SJCRH30 (cell line): ENCODE measurements around the gene SGMS1. TPM values are rescaled to one million over a fixed set of nuclear protein-coding genes. Genes with fewer than 3 reads are reported as not detected.
"Not testable (repeated sequence)": the region's sequence is repeated elsewhere in the genome, so short reads cannot be mapped to it uniquely, and the experiment has no call there.

ENCODE experiments used
- DNase-seq, 2 experiments: peaks; one replicate each; pipeline ENCODE4 v3.0.0-alpha.2; 2015 to 2020
- H3K27ac ChIP-seq: fragments of 250-450 bp; sonication (Bioruptor Pico); 2 replicates; pipeline ENCODE4 v1.5.1; 2020; ENCODE audit warnings: mild to moderate bottlenecking, moderate library complexity
- H3K27me3 ChIP-seq: fragments of 250-450 bp; sonication (Bioruptor Pico); 2 replicates; pipeline ENCODE4 v1.5.1; 2020; ENCODE audit warnings: mild to moderate bottlenecking, moderate library complexity
- H3K36me3 ChIP-seq: fragments of 250-450 bp; sonication (Bioruptor Pico); 2 replicates; pipeline ENCODE4 v1.5.1; 2020; ENCODE audit warnings: mild to moderate bottlenecking, moderate library complexity
- H3K4me1 ChIP-seq: fragments of 250-450 bp; sonication (Bioruptor Pico); 2 replicates; pipeline ENCODE4 v1.5.1; 2020; ENCODE audit warnings: mild to moderate bottlenecking, moderate library complexity
- H3K4me3 ChIP-seq: fragments of 250-450 bp; sonication (Bioruptor Pico); 2 replicates; pipeline ENCODE4 v1.5.1; 2020; ENCODE audit warnings: mild to moderate bottlenecking, moderate library complexity
- H3K9me3 ChIP-seq: fragments of 250-450 bp; sonication (Bioruptor Pico); replicated peaks from 2 replicates; pipeline ENCODE4 v1.5.1; 2020; ENCODE audit warnings: mild to moderate bottlenecking, moderate library complexity
- total RNA-seq: library from RNA; depleted of rRNA; stranded (reverse); fragments of >200 nt; shearing (Covaris generic); gene quantifications from 2 replicates; pipeline ENCODE4 v1.2.3, GENCODE V29; 2014

SGMS1 gene
- total RNA-seq, 1 experiment from 2014 or later: 13.4 TPM

DNA sequence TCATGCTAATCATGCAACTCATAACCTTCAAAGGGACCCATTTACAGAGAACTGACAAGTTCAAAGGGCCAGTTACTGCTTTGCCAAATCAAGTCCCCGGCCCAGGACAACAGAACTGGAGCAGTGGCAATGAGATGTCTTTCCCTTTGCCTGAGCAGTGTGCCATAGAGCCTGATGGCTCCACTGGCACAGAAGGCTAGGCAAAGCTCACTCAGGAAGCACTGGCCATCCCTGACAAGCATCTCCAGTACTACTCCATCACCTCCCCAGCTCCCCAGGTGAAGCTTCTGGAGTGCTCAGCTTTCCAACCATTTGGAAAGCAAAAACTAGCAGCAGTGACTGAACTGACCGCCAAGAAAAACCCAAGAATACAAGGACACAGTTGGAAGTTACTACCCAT, 108.3 kb downstream of the SGMS1 start:
- no peaks in the 10 kb centered on the region for H3K9me3 ChIP-seq
- H3K4me3 ChIP-seq: no peak overlapping the region
- DNase-seq: no peak
- H3K4me1 ChIP-seq: peaks cover 46% of the 10 kb centered on the region
- no peaks in the 10 kb centered on the region for H3K27me3 ChIP-seq
- H3K27ac ChIP-seq: peak overlapping the region; percentile 21; the same call in 1 of the 2 replicates
- H3K36me3 ChIP-seq: no peaks in the 10 kb centered on the region

- Histone ChIP-seq H3K9me3 (no peaks in the 10 kb centered on the region), H3K27me3 (no peaks in the 10 kb centered on the region), H3K4me3 (no peak overlapping the region), H3K4me1 (peaks cover 46% of the 10 kb centered on the region), H3K36me3 (no peaks in the 10 kb centered on the region), H3K27ac (no peak overlapping the region; the same call in 1 of the 2 replicates)
- no peak for DNase-seq
These were observed 108.8 kb downstream of the SGMS1 start for GRCh38 chr10:50514995-50515394.

DNA sequence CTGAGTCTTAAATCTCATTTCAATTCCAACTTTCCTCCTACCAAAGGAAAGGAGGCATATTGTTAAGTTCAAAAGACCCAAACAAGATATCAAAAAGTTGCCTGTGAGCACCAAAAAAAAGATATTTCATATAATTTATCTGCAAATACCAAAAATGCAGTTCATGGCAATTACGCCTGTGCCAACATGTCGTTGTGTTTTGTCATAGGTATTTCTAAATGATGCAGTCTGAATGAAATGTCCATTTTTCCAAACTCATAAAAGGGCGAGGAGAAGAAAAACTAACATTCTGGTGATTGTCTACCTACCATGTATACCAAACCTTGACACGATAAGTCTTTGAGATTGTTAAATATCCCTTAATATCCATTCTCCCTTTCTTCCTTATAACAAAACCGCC, 109.8 kb downstream of the SGMS1 start:
- Histone ChIP-seq H3K4me1 (peaks cover 49% of the 10 kb centered on the region), H3K4me3 (no peak overlapping the region), H3K9me3 (no peaks in the 10 kb centered on the region), H3K36me3 (no peaks in the 10 kb centered on the region), H3K27me3 (no peaks in the 10 kb centered on the region), H3K27ac (no peak overlapping the region)
- DNase-seq: no peak

DNA sequence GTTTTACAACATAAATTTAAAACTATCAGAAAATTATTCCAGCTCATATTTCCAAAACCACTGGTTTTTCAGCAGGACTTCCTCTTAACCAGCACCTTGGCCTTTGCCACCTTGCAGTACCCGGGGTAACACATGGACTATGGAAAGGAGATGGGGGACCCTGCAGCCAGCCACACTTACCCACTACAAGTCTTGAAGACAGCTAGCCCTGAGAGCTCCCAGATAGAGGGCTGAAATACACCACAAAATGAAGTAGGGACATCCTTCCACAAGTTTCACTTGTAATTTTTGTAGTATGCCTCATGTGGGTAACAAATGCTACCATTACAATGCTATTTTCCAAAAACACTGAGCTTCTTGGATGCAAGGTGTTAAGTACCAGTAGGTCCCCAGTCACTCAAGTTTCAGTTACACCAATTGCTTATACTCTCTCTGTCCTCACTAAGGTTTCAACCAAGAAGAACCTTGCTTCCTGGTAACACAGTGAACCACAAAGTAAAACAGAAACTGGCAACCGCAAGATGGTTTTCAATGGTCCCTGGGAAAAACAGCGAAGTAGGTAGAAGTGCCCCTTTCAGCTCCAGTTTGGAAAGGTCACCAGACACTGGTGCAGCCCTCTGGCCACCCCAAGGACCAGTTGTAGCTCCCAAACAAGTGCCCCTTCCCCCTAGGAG, 110.9 kb downstream of the SGMS1 start:
- Histone ChIP-seq H3K36me3 (no peaks in the 10 kb centered on the region), H3K4me3 (no peak overlapping the region), H3K27ac (peak overlapping the region; percentile 38; the same call in 1 of the 2 replicates), H3K4me1 (peaks cover 57% of the 10 kb centered on the region), H3K9me3 (no peaks in the 10 kb centered on the region), H3K27me3 (no peaks in the 10 kb centered on the region)
- no peak for DNase-seq

GRCh38 chr10:50512214-50512595, 111.6 kb downstream of the SGMS1 start:
- peaks cover 57% of the 10 kb centered on the region for H3K4me1 ChIP-seq
- H3K36me3 ChIP-seq: no peaks in the 10 kb centered on the region
- H3K4me3 ChIP-seq: no peak overlapping the region
- H3K27ac ChIP-seq: peak overlapping the region; percentile 38
- no peaks in the 10 kb centered on the region for H3K9me3 ChIP-seq
- no peaks in the 10 kb centered on the region for H3K27me3 ChIP-seq
- DNase-seq: peak; percentile 49 to 88

DNA sequence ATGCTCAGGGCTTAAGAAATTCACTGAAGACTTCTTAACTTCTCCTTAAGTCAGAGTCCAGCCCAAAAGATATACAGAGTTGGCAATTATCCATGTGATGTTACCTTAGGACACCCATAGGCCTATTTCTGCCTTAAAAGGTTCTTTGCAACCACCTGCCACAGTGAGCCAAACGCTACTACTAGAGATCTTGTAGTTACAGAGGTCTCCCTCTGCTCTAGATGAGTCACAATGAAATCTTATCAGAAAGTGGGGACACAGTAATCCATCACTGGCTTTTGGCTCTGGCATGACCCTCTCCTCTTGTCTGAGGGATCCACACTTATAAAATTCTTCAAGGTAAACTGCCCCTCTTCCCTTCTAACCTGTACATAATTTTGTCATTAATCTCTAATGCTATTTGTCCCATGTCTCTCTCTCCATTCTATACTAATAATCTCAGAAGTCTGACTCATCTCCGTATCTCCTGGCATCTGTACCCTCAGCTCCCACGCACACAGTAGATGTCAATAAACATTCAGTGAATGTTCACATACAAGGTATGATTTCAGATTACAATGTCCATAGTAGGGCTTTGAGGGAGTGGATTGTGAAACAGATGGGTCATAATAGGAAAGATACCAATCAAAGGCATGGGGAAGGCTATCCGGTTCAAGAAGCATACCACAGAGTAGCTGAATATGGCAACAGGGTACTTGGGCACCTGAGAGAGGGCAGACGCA, 112.1 kb downstream of the SGMS1 start:
- Histone ChIP-seq H3K4me3 (no peak overlapping the region), H3K36me3 (no peaks in the 10 kb centered on the region), H3K27ac (peak overlapping the region; percentile 38), H3K9me3 (no peaks in the 10 kb centered on the region), H3K4me1 (peaks cover 56% of the 10 kb centered on the region), H3K27me3 (no peaks in the 10 kb centered on the region)
- DNase-seq: peak in 1 of 2 experiments; percentile 20

GRCh38 chr10:50510517-50511473, 113.0 kb downstream of the SGMS1 start:
- Histone ChIP-seq H3K27me3 (no peaks in the 10 kb centered on the region), H3K27ac (no peak overlapping the region), H3K4me1 (peaks cover 52% of the 10 kb centered on the region), H3K4me3 (no peak overlapping the region), H3K9me3 (no peaks in the 10 kb centered on the region), H3K36me3 (no peaks in the 10 kb centered on the region)
- peak in 1 of 2 experiments; percentile 46 for DNase-seq

DNA sequence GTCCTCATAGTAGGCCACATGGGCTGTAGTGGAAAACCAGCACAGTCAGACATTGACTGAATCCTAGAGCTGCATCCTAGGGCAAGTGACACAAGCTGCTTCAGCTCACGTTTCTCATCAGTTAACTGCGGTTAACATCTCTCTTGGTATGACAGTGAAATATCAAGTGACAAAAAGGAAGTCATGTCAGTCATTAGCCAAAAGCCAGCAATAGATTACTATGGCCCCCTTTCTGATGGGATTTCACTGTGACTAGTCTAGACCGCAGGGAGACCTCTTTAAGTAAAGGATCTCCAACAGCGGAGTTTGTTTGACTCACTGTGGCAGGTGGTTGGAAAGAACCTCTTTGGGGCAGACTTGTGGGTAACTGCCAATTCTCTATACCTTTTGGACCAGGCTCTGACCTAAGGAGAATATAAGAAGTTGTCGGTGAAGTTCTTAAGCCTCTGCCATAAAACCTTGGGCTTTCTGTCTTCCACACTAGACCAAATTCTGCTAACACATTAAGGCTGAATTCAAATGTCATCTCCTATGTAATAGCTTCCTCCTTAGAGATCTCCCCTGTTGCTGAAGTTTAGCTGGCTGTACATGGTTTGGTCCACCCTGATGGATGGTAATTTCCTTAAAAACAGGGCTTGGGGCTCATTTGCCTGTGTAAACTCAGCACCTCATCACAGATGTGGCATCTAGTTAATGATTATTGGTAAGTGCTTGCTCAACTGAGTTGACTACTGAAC, 115.3 kb downstream of the SGMS1 start:
- no peak overlapping the region for H3K4me3 ChIP-seq

DNA sequence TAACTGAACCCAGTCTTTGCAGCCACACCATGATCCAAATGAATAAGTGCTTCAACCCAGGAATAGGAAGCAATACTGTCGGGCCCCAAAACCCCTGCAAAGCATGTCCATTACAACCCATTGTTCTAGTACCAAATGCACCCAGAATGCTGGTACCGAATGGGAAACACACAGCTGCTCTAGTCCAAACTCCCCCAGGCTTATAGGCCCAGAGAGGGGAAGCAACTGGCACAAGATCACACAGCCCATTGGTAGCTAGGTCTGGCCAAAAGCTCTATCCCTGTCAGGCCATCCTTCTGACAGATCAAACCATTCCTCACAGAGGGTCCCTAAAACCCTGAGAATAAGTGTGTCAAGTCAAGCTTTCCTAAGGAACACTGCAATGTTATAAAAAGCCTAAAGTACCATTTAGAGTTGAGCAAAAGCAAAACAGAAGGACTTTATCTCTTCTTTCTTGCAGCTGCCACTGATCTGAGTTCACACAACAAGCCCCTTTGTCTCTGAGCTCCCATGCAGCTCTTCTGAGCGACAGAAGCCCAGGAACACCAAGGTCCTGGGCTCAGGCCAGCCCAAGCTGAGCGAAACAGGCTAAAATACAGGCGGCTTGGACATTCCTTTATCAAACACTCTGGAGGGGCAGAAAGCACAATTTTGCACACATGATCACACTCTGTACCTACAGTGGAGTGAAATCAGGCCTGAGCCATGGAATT, 116.7 kb downstream of the SGMS1 start:
- peak; percentile 44 to 72 for DNase-seq
- peak overlapping the region; percentile 45 for H3K27ac ChIP-seq
- H3K36me3 ChIP-seq: no peaks in the 10 kb centered on the region
- no peak overlapping the region for H3K4me3 ChIP-seq
- H3K4me1 ChIP-seq: peaks cover 38% of the 10 kb centered on the region
- no peaks in the 10 kb centered on the region for H3K27me3 ChIP-seq
- no peaks in the 10 kb centered on the region for H3K9me3 ChIP-seq

More for the DNA sequence above, 115.3 kb downstream of the SGMS1 start:
- Histone ChIP-seq H3K4me1 (peaks cover 49% of the 10 kb centered on the region), H3K9me3 (no peaks in the 10 kb centered on the region), H3K27me3 (no peaks in the 10 kb centered on the region), H3K36me3 (no peaks in the 10 kb centered on the region), H3K27ac (no peak overlapping the region)
- DNase-seq: no peak

DNA sequence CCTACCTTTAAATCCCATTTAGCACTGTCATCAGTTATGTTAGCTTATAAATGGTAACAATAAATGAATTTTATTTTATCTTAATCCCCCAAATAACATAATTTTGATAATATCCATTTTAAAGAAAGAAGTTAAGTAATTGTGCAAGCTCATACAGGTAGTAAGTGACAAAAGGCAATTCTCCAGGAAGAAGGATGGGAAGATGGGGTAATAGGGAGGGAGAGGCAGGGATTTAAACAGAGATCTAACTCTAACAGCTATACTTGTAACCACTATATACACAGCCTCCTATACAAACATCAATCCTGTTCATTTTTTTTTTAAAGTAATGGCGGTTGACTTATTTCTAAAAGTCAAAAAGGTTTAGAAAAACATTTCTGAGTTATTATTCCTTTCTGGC, 119.4 kb downstream of the SGMS1 start:
- H3K36me3 ChIP-seq: no peaks in the 10 kb centered on the region
- no peak overlapping the region for H3K4me3 ChIP-seq
- no peak overlapping the region for H3K27ac ChIP-seq
- no peaks in the 10 kb centered on the region for H3K9me3 ChIP-seq
- H3K4me1 ChIP-seq: peaks cover 22% of the 10 kb centered on the region
- no peaks in the 10 kb centered on the region for H3K27me3 ChIP-seq
- DNase-seq: no peak

- Histone ChIP-seq H3K27ac (no peak overlapping the region), H3K36me3 (no peaks in the 10 kb centered on the region), H3K27me3 (no peaks in the 10 kb centered on the region), H3K9me3 (no peaks in the 10 kb centered on the region), H3K4me1 (peaks cover 18% of the 10 kb centered on the region), H3K4me3 (no peak overlapping the region)
- DNase-seq: no peak
These were observed 120.0 kb downstream of the SGMS1 start for GRCh38 chr10:50503661-50504320.

DNA sequence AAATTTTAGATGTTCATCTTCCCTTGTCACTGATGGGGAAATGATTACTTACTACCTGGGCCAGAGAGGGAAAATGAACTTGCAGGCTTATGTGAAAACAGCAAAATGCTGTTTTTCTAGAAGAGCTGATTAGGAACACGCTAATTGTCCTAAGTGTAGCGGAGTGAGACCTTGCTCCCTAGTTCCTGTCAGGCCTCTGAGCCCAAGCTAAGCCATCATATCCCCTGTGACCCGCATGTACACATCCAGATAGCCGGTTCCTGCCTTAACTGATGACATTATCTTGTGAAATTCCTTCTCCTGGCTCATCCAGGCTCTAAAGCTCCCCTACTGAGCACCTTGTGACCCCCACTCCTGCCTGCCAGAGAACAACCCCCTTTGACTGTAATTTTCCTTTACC, 120.6 kb downstream of the SGMS1 start:
- DNase-seq, H3K4me3 ChIP-seq, H3K36me3 ChIP-seq, H3K27ac ChIP-seq, H3K9me3 ChIP-seq, H3K27me3 ChIP-seq: not testable (repeated sequence)
- H3K4me1 ChIP-seq: peaks cover 14% of the 10 kb centered on the region

- no peak for DNase-seq
- peaks cover 2% of the 10 kb centered on the region; the same call in 1 of the 2 replicates for H3K4me1 ChIP-seq
- H3K27ac ChIP-seq: no peak overlapping the region
These were observed 121.8 kb downstream of the SGMS1 start for GRCh38 chr10:50501924-50502452.

More at GRCh38 chr10:50501924-50502452, 121.8 kb downstream of the SGMS1 start:
- Histone ChIP-seq H3K36me3 (no peaks in the 10 kb centered on the region), H3K27me3 (no peaks in the 10 kb centered on the region), H3K9me3 (no peaks in the 10 kb centered on the region), H3K4me3 (no peak overlapping the region)
